ENCODE results near the gene PCSK1. TPM values are rescaled to one million over a fixed set of nuclear protein-coding genes. Genes with fewer than 3 reads are reported as not detected.
A peak's percentile ranks its signal among the peaks of the same experiment; 100 is the strongest.

Gene PCSK1
- total and polyA plus RNA-seq, 8 donors, result 2.3 to 33.0 (median 10.5) TPM

DNA sequence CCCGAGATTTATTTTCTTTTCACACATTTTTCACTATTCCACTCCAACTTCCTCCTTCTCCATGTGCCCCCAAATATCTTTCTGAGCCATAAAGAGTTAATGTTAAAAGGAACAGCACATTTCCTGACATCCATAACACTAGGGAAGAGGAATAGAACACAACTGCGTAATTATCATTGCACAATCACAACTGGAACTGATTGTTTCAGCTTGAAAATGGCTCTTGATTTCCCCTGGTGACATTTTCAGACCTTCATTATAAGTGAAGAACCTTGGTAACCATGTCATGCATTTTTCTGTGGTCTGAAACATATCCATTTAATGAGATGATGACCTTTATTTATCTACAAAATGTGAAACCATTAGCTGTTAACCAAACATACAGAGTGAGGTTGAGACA, 82.4 kb downstream of the PCSK1 start:
- FAIRE-seq (no peak), ATAC-seq (peak in 2 of 4 donors; percentile 48 to 67), DNase-seq (no peak)
- 73 to 76% methylated on average over 2 of the region's 2 CpGs for WGBS, 2 donors
- TF ChIP-seq, protein P1, sequence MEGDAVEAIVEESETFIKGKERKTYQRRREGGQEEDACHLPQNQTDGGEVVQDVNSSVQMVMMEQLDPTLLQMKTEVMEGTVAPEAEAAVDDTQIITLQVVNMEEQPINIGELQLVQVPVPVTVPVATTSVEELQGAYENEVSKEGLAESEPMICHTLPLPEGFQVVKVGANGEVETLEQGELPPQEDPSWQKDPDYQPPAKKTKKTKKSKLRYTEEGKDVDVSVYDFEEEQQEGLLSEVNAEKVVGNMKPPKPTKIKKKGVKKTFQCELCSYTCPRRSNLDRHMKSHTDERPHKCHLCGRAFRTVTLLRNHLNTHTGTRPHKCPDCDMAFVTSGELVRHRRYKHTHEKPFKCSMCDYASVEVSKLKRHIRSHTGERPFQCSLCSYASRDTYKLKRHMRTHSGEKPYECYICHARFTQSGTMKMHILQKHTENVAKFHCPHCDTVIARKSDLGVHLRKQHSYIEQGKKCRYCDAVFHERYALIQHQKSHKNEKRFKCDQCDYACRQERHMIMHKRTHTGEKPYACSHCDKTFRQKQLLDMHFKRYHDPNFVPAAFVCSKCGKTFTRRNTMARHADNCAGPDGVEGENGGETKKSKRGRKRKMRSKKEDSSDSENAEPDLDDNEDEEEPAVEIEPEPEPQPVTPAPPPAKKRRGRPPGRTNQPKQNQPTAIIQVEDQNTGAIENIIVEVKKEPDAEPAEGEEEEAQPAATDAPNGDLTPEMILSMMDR (IDR thresholded peaks at IDR 0.05), result no peak
- intact Hi-C loops (cut with DNase I), result loop anchor here in 1 of 3 donors (5.0 kb wide), 1 partner anchor 247 kb away; no protein-coding TSS in a partner anchor
- Histone ChIP-seq H3K27me3 (no peaks in the 10 kb centered on the region), H3K4me3 (no peak overlapping the region), H3K36me3 (no peaks in the 10 kb centered on the region), H3K9me3 (no peaks in the 10 kb centered on the region), H3K27ac (no peak overlapping the region), H3K4me1 (no peaks in the 10 kb centered on the region)

DNA sequence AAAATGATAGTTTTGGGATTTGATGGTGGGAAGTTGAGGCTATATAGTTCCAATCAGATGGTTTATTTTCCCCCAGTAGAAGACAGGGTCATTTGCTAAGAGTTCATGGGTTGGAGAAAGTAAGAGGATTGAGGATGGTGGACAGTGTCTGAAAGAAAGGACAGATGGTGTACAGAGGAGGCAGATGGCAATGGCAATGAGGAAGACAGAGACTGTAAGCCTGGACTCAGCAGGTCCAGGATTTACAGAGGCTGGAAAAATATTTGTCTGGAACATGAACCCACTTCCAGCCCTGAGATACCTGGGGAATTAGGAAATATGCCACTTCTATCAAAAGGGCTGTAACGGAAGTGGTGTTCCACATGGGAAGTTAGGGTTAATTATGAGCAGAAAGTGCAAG, 84.5 kb downstream of the PCSK1 start:
- no peak overlapping the region for H3K4me3 ChIP-seq
- no peaks in the 10 kb centered on the region for H3K27me3 ChIP-seq
- WGBS, 2 donors, result 93 to 94% methylated on average over 1 of the region's 1 CpG
- peaks cover 5 to 12% (median 11%) of the 10 kb centered on the region in 3 donors for H3K4me1 ChIP-seq
- DNase-seq (no peak), FAIRE-seq (no peak), ATAC-seq (no peak)
- H3K27ac ChIP-seq, result no peak overlapping the region
- TF ChIP-seq, protein P1 (IDR thresholded peaks at IDR 0.05), result no peak
- no peaks in the 10 kb centered on the region for H3K36me3 ChIP-seq
- intact Hi-C loops (cut with DNase I), result loop anchor here in 1 of 3 donors (5.0 kb wide), 1 partner anchor 249 kb away; no protein-coding TSS in a partner anchor
- no peaks in the 10 kb centered on the region for H3K9me3 ChIP-seq

DNA sequence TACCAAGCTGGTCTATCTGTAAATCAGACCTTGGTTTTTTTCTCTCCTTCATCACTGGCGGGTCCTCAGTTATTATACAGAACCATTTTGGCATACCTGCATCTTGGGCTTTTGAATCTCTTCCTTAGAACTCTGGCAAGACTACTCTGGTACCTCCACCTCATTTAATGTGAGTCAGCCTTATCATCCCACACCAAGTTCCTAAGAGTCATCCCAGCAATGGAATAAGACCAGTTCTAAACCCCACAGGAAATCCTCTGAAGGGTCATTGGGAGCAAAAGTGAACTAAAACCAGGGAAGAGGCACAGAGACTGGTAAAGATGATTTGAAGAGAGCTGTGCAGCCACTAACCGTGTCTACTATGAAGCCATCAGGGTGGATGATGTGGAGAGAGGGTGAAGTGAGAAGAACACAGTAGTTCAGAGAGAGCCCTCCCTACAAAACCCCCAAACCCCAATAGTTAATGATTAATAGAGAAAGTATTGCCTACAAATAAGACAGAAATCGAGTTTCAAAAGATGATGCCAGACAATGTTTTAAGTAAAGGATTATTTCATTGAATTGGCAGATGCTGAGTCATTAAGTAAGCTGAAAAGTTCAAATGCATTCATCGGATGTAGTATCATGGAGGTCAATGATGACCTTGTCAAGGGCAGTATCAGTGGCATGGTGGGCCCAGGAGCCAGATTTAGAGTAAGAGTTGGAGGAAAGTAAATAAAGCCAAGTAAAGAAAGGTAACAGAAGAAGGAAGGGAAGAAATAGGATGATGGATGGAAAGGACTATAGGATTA, 85.4 kb downstream of the PCSK1 start:
- Histone ChIP-seq H3K27me3 (no peaks in the 10 kb centered on the region), H3K4me3 (no peak overlapping the region), H3K9me3 (no peaks in the 10 kb centered on the region), H3K36me3 (no peaks in the 10 kb centered on the region), H3K27ac (no peak overlapping the region), H3K4me1 (peaks cover 6 to 19% (median 17%) of the 10 kb centered on the region in 3 donors)
- WGBS, 2 donors, result 74 to 75% methylated on average over 4 of the region's 4 CpGs
- no peak for FAIRE-seq
- no peak for ATAC-seq
- intact Hi-C loops (cut with DNase I), result loop anchor here in 1 of 3 donors (5.0 kb wide), 1 partner anchor 250 kb away; no protein-coding TSS in a partner anchor
- no peak for DNase-seq
- TF ChIP-seq, protein P1 (IDR thresholded peaks at IDR 0.05), result no peak

- peak; percentile 85 for FAIRE-seq
These were observed 88.1 kb downstream of the PCSK1 start for GRCh38 chr5:96344678-96345577.

More at GRCh38 chr5:96344678-96345577, 88.1 kb downstream of the PCSK1 start:
- peak; percentile 85 to 94 (median 94) for ATAC-seq
- no peaks in the 10 kb centered on the region for H3K27me3 ChIP-seq
- peaks cover 11 to 27% (median 25%) of the 10 kb centered on the region in 3 donors for H3K4me1 ChIP-seq
- no peaks in the 10 kb centered on the region for H3K36me3 ChIP-seq
- H3K9me3 ChIP-seq, result no peaks in the 10 kb centered on the region
- H3K27ac ChIP-seq, result peak overlapping the region in 2 of 4 donors; percentile 41 to 53
- intact Hi-C loops (cut with DNase I), result loop anchor here in 1 of 3 donors (5.0 kb wide), 1 partner anchor 252 kb away; no protein-coding TSS in a partner anchor
- H3K4me3 ChIP-seq, result no peak overlapping the region
- TF ChIP-seq, protein P1 (IDR thresholded peaks at IDR 0.05), result peak in 2 of 4 donors; percentile 36 to 42
- DNase-seq, result peak in 4 of 6 donors; percentile 35 to 76 (median 50)
- WGBS, 2 donors, result 28 to 30% methylated on average over 6 of the region's 6 CpGs

Measured in pancreas (tissue), 10 donors.